Left colon (tissue), 2 donors: ENCODE data around the gene ZBTB49. TPM values are rescaled to one million over a fixed set of nuclear protein-coding genes. Genes with fewer than 3 reads are reported as not detected.

Experiments used
- ATAC-seq: fragments of 200-7000 bp; cut with Tn5 transposase; one replicate; pipeline ENCODE4 v1.9.1; 2020; ENCODE audit warnings: mild to moderate bottlenecking, moderate library complexity
- DNase-seq, 2 donors: peaks; one replicate each; pipeline ENCODE4 v3.0.0-alpha.2; 2020
- intact Hi-C, 2 donors: fragments of 100-400 bp; cut with DNase I in 1 of 2; cut with micrococcal nuclease in 1 of 2; formaldehyde crosslinking; loops; one replicate each; pipeline versions ENCODE4 v1.11.2 to v1.14.0; 2022; cut with DNase I, micrococcal nuclease
- total RNA-seq, 2 donors: library from RNA; stranded (reverse); fragmentation: NEBNext Ultra II Directional; extraction: Animal tissue kit (Norgen Biotek cat#: 25700); gene quantifications; one replicate each; pipeline ENCODE4 v1.2.1, GENCODE V29; 2021
- donor health status: DM: no; HTN: no; CAD: no.
- donor health status: DM: yes; HTN: yes; CAD: no.

The ZBTB49 gene
- total RNA-seq, 2 donors from 2014 or later: 3.8 to 5.5 TPM

DNA sequence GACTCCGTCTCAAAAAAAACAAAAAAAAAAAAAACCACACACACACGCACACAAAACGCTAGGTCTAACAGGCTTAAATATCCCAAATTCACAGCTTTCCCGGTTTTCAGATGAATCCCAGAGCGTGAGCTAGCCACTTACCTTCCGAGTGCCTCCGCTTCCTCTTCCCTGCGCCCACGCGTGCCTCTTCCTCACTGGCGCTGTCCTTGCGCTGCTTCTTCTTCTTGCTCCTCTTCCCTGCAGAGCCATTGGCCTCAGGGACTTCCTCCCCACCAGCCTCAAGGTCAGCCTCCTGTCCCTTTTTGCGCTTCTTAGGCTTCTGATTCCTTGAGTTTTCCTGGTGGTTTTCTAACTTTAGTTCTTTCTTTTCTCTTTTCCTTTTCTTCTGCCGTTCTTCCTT, 15.8 kb upstream of the ZBTB49 start:
- no peak for ATAC-seq
- no peak for DNase-seq
- intact Hi-C loops: no loop called here

- ATAC-seq (no peak), DNase-seq (no peak)
- intact Hi-C loops: no loop called here
Measured at GRCh38 chr4:4277531-4277930, 12.5 kb upstream of the ZBTB49 start.

DNA sequence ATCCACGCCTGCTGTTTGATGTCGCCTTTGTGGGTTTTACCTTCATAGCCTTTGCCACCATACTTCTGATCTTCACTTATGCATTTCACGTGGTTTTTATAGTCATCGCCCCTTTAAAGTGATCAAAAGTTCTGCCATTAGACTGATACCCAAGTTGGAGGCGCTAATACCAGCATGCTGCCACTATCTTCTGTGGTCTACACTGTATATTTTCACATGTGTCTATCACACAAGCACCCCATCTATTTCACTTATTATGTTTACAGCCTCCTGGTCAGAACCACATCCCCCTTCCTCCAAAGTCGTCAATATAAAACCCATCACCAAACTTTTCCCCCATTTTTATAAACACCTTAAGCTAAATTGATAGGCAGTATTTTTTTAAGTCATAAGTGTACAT, 8.3 kb upstream of the ZBTB49 start:
- intact Hi-C loops: no loop called here
- no peak for ATAC-seq
- DNase-seq: no peak

GRCh38 chr4:4284827-4285618, 5.0 kb upstream of the ZBTB49 start:
- intact Hi-C loops: no loop called here
- DNase-seq (peak; percentile 51 to 78), ATAC-seq (peak; percentile 86)

GRCh38 chr4:4288098-4288497, 2.0 kb upstream of the ZBTB49 start:
- intact Hi-C loops: no loop called here
- no peak for ATAC-seq
- DNase-seq: no peak

GRCh38 chr4:4289055-4289454, 996 bp upstream of the ZBTB49 start:
- intact Hi-C loops: no loop called here
- no peak for ATAC-seq
- DNase-seq: no peak

- intact Hi-C loops: no loop called here
- DNase-seq (no peak), ATAC-seq (peak; percentile 17)
Measured at GRCh38 chr4:4289597-4289940, 482 bp upstream of the ZBTB49 start.

GRCh38 chr4:4293279-4293678, 3.2 kb downstream of the ZBTB49 start:
- intact Hi-C loops: no loop called here
- ATAC-seq: no peak

GRCh38 chr4:4296283-4296846, 6.3 kb downstream of the ZBTB49 start:
- no peak for ATAC-seq
- DNase-seq: no peak
- intact Hi-C loops: no loop called here

More at GRCh38 chr4:4293279-4293678, 3.2 kb downstream of the ZBTB49 start:
- no peak for DNase-seq

DNA sequence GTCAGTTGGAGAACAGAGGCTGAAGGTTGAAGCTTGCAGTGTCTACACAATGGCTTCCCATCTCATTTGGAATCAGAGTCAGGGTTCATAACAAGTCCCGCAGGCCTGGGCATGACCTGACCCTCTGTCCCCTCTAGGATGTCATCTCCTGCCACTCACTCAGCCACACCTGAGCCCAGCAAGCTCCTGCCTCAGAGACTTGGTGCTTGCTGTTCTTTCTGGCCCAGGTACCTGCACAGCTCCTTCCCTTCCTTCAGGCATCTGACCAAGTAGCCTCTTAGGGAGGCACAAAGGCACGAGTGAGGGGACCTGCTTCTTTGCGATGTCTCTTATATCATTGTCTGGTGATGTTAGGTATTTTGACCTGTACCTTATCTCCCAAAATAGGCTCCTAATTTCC, 9.0 kb downstream of the ZBTB49 start:
- intact Hi-C loops: no loop called here
- no peak for ATAC-seq
- no peak for DNase-seq

- DNase-seq (no peak), ATAC-seq (no peak)
- intact Hi-C loops: no loop called here
Measured at GRCh38 chr4:4302001-4302400, 11.9 kb downstream of the ZBTB49 start.

- DNase-seq (no peak), ATAC-seq (no peak)
- intact Hi-C loops: no loop called here
Measured at GRCh38 chr4:4302416-4302815, 12.4 kb downstream of the ZBTB49 start.

DNA sequence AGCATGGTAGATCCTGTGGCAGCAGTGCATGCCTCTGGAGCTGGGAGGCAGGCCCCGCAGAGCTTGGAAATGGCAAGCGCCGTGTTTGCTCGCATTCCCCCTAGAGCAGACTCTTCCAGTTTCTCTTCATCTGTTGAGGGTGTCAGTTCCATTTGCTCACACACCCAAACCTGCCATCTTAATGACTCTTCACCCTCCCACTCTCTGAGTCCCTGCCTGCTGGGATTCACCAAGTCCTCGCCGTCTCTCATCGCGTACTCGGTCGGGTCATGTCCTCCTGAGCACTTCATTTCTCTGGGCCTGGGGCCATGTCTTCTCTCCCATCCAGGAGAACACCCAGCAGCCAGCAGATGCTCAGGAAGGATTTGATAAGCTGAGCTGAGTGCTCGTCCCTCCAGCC, 16.9 kb downstream of the ZBTB49 start:
- intact Hi-C loops: no loop called here
- ATAC-seq: no peak
- no peak for DNase-seq

- intact Hi-C loops: no loop called here
- no peak for ATAC-seq
- DNase-seq: no peak
Measured at GRCh38 chr4:4308800-4309441, 18.9 kb downstream of the ZBTB49 start.

DNA sequence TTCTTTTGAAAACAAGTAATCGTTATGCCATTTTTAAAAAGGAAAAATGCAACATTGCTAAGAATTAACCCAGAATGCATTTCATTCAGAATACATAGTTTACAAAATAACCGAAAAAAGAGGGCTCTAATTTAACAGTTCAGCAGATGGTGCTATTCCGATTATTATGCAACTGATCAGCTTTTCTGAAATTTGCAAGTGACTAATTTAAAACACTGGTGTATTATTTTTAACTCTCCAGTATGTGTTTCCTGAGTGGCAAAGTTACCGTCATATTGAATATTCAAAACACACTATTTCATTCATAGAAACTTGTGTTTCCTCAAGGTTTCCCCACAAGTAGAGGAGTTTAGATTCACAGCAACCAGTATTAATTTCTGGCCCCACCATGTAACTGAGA, 21.1 kb downstream of the ZBTB49 start:
- intact Hi-C loops: no loop called here
- no peak for DNase-seq
- no peak for ATAC-seq

DNA sequence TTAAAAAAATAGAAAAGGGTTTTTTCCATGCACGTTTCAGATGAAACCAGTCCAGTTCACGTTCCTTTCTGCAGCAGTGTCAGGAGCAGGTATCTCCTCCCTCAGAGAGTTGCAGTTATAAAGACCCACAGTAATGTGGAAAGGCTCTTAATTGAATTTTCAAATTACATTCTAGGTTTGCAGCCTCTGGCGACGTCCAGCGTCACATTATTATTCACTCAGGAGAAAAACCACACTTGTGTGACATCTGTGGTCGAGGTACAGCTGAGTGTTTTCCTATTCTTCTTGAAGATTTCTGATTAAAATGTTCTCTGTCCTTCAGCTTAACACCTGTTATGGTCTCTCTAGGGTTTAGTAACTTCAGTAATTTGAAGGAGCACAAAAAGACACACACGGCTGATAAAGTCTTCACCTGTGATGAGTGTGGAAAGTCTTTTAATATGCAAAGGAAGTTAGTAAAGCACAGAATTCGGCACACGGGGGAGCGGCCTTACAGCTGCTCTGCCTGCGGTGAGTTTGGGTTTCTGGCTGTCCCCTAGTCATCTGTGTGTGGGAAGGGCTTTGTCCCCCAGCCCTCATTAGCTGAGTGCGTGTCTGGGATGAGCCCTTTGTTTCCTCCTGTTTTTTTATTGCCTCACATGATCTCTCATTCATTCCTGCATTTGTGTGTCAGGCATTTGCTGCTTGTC, 25.6 kb downstream of the ZBTB49 start:
- intact Hi-C loops: no loop called here
- ATAC-seq: no peak
- no peak for DNase-seq

DNA sequence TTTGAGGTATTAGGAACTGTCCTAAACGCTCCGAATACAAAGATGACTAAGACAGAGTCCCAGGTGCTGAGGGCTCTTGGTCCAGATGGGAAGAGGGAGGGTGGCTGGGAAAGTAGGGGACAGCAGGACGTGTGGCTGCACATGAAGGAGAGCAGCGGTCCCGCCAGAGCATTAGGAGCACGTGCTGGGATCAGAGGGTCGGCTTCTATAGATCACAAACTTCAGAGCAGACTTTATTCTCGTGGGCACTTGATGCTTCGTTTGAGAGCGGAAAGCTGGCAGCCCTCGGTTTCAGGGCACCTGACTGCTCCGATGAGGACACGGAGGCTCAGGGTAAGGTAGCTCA, 26.1 kb downstream of the ZBTB49 start:
- no peak for DNase-seq
- intact Hi-C loops: no loop called here
- ATAC-seq: no peak

DNA sequence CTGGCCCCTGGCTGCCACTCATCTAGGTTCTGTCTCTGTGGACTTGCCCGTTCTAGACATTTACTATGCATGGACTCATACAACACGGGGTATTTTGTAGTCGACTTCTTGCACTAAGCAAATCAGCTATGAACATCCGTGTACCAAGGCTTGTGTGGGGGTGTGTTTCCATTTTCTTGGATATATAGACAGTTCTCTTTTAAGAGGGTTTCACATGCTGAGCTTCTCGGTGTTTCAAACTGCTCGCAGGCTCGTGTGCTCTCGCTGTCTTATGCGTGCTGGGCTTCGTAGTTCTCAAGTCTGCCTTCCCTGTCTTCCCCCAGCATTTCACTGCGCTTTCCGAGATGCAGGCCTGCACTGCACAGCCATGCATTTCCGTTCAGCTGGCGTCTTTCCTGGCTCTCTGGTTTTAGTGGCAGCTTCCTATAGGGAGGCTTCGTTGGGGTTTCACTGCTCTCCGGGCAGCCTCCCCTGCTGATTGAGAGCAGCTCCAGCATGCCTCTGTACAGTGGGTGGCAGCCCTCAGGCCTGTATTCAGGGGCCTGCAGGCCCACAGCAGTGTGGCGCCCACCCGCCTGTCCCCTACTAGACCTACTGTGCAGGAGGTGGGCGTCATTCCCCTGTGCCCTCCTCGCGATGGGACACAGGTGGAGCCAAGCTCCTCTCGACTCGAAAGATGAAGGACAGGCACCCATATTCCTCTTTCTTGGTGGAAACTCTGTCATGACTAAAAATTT, 27.6 kb downstream of the ZBTB49 start:
- no peak for ATAC-seq
- intact Hi-C loops: no loop called here
- no peak for DNase-seq

DNA sequence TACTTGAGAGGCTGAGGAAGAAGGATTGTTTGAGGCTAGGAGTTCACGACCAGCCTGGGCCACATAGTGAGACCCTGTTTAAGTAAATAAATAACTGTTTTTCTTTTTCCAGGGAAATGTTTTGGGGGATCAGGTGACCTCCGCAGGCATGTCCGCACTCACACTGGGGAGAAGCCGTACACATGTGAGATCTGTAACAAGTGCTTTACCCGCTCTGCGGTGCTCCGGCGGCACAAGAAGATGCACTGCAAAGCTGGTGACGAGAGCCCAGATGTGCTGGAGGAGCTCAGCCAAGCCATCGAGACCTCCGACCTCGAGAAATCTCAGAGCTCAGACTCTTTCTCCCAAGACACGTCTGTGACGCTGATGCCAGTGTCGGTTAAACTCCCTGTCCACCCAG, 30.5 kb downstream of the ZBTB49 start:
- ATAC-seq (no peak), DNase-seq (no peak)
- intact Hi-C loops: no loop called here
